ENCODE results near the gene AQP10. TPM values are rescaled to one million over a fixed set of nuclear protein-coding genes. Genes with fewer than 3 reads are reported as not detected.
"Not testable (repeated sequence)": the region's sequence is repeated elsewhere in the genome, so short reads cannot be mapped to it uniquely, and the experiment has no call there.

AQP10 gene
- total RNA-seq, 2 experiments from 2014 or later, result not detected

- H3K4me1 Mint-ChIP-seq (ENCODE audit: low read depth); H3K9me3 Mint-ChIP-seq; H3K4me3 Mint-ChIP-seq; DNase-seq; H3K27ac Mint-ChIP-seq; intact Hi-C loops (cut with micrococcal nuclease); POLR2A ChIA-PET; H3K36me3 Mint-ChIP-seq; H3K27me3 Mint-ChIP-seq: not testable (repeated sequence)
- CTCF ChIA-PET, result interaction anchor here (0.6 to 2.0 kb wide), 7 partner anchors 14 to 186 kb away, joined by 3 to 9 read pairs (median 3); no protein-coding TSS in a partner anchor
Measured at GRCh38 chr1:154360881-154361280, 40.0 kb downstream of the AQP10 start.

GRCh38 chr1:154361357-154361756, 40.5 kb downstream of the AQP10 start:
- no peak overlapping the region for H3K27ac Mint-ChIP-seq
- peaks cover 7% of the 10 kb centered on the region for H3K9me3 Mint-ChIP-seq
- intact Hi-C loops (cut with micrococcal nuclease), result no loop called here
- H3K27me3 Mint-ChIP-seq, result no peaks in the 10 kb centered on the region
- no peak for DNase-seq
- peaks cover 5% of the 10 kb centered on the region for H3K4me1 Mint-ChIP-seq (ENCODE audit: low read depth)
- no peak overlapping the region for H3K4me3 Mint-ChIP-seq
- ChIA-PET POLR2A (no interaction called here), CTCF (interaction anchor here (0.6 to 2.0 kb wide), 6 partner anchors 14 to 185 kb away, joined by 3 to 9 read pairs (median 3); no protein-coding TSS in a partner anchor)
- no peaks in the 10 kb centered on the region for H3K36me3 Mint-ChIP-seq

GRCh38 chr1:154371436-154371835, 50.5 kb downstream of the AQP10 start:
- Mint-ChIP-seq H3K36me3 (no peaks in the 10 kb centered on the region), H3K27me3 (no peaks in the 10 kb centered on the region), H3K27ac (no peak overlapping the region), H3K4me1 (ENCODE audit: low read depth) (peaks cover 6% of the 10 kb centered on the region), H3K9me3 (no peaks in the 10 kb centered on the region), H3K4me3 (no peak overlapping the region)
- intact Hi-C loops (cut with micrococcal nuclease), result no loop called here
- POLR2A ChIA-PET, result no interaction called here
- CTCF ChIA-PET, result no interaction called here
- DNase-seq, result no peak

GRCh38 chr1:154373777-154374357, 53.0 kb downstream of the AQP10 start:
- peak; percentile 67 for DNase-seq
- CTCF ChIA-PET, result interaction anchor here (1.2 kb wide), 1 partner anchor 19 kb away, joined by 3 read pairs; no protein-coding TSS in a partner anchor
- intact Hi-C loops (cut with micrococcal nuclease); POLR2A ChIA-PET; H3K4me1 Mint-ChIP-seq (ENCODE audit: low read depth); H3K9me3 Mint-ChIP-seq; H3K27me3 Mint-ChIP-seq; H3K4me3 Mint-ChIP-seq; H3K36me3 Mint-ChIP-seq; H3K27ac Mint-ChIP-seq: not testable (repeated sequence)

Other genes with a start within 250 kb of the AQP10 start
- under 1 TPM; 0.05 to 0.12 TPM for gene NUP210L, start 166.0 kb upstream of the AQP10 start, total RNA-seq
- 100 to 1,000 TPM; 726 to 736 TPM for gene TPM3, start 129.0 kb upstream of the AQP10 start, total RNA-seq
- not detected for gene CFAP141, start 114.8 kb upstream of the AQP10 start, total RNA-seq
- gene UBAP2L, start 100.1 kb upstream of the AQP10 start, total RNA-seq, result 100 to 1,000 TPM; 180 to 183 TPM
- gene HAX1, start 48.5 kb upstream of the AQP10 start, total RNA-seq, result 100 to 1,000 TPM; 168 to 169 TPM
- 10 to 100 TPM; 58.5 to 59.9 TPM for gene ATP8B2, start 4.4 kb downstream of the AQP10 start, total RNA-seq
- gene IL6R, start 84.2 kb downstream of the AQP10 start, total RNA-seq, result 10 to 100 TPM; 30.2 to 30.5 TPM
- gene TDRD10, start 181.1 kb downstream of the AQP10 start, total RNA-seq, result not detected
- under 1 TPM in 1 of 2 experiments, not detected in 1; 0.07 TPM for gene SHE, start 181.3 kb downstream of the AQP10 start, total RNA-seq
- gene UBE2Q1, start 237.6 kb downstream of the AQP10 start, total RNA-seq, result 10 to 100 TPM; 82.5 to 86.2 TPM
- gene CHRNB2, start 246.7 kb downstream of the AQP10 start, total RNA-seq, result not detected